Pancreas (tissue), 10 donors: ENCODE measurements around the gene SCTR. TPM values are rescaled to one million over a fixed set of nuclear protein-coding genes. Genes with fewer than 3 reads are reported as not detected.

Experiments used
- ATAC-seq, 4 donors: fragments of 200-7000 bp; cut with Tn5 transposase; one replicate each; pipeline versions ENCODE4 v1.8.0 to v1.9.1; 2020; ENCODE audit warnings: mild to moderate bottlenecking in 4 of 4, moderate library complexity in 4 of 4
- DNase-seq, 6 donors: peaks; one replicate each; pipeline ENCODE4 v3.0.0-alpha.2; 2020
- FAIRE-seq: peaks from 2 replicates; lab custom pipeline; 2012; peaks lifted over from hg19 to GRCh38; lab: Jason Lieb, UNC
- H3K27ac ChIP-seq, 4 donors: fragments of 200-600 bp; sonication (generic); 1 replicate in 3 of 4; 2 replicates in 1 of 4; pipeline versions ENCODE4 v1.5.0 to v1.8.0; 2020
- H3K27me3 ChIP-seq, 4 donors: fragments of 200-600 bp; one replicate each; pipeline ENCODE4 v1.8.0; 2021
- H3K36me3 ChIP-seq, 3 donors: fragments of 200-600 bp; sonication (generic) in 1 of 3; one replicate each; pipeline versions ENCODE4 v1.5.0 to v1.8.0; 2020 to 2021
- H3K4me1 ChIP-seq, 3 donors: fragments of 200-600 bp; one replicate each; pipeline ENCODE4 v1.8.0; 2021
- H3K4me3 ChIP-seq, 4 donors: fragments of 200-600 bp; sonication (generic) in 2 of 4; one replicate each; pipeline versions ENCODE4 v1.5.0 to v1.8.0; 2020 to 2021
- H3K9me3 ChIP-seq, 4 donors: fragments of 200-600 bp; one replicate each; pipeline ENCODE4 v1.8.0; 2021
- WGBS, 2 donors: extraction: QIAGEN DNeasy Blood & Tissue Kit; methylation state at CpG; one replicate each; pipeline ENCODE4 v1.1.7; 2013; 5-methylcytosine and 5-hydroxymethylcytosine counted together
- intact Hi-C, 3 donors: fragments of 100-400 bp; cut with DNase I; formaldehyde crosslinking; loops; one replicate each; pipeline versions ENCODE4 v1.11.1 to v1.14.2; 2022
- polyA plus RNA-seq, 2 donors: library from polyadenylated mRNA; stranded (reverse); fragments of 200-250 nt; gene quantifications; one replicate each; pipeline ENCODE4 v1.2.3, GENCODE V29; 2013
- total RNA-seq, 6 donors: library from RNA; stranded (reverse); fragmentation: NEBNext Ultra II Directional in 4 of 6; extraction: Animal tissue kit (Norgen Biotek cat#: 25700) in 4 of 6; gene quantifications; one replicate each; pipeline versions ENCODE4 v1.2.1 to v1.2.4, GENCODE V29; 2021 to 2023
- TF ChIP-seq, protein P1 (sequence below), 4 donors: fragments of 200-600 bp; sonication (generic) in 3 of 4; IDR thresholded peaks; one replicate each; pipeline versions ENCODE4 v1.5.0 to v1.8.0; 2021; ENCODE audit warnings: antibody characterized with exemption in 4 of 4
- donor health status: healthy with polysubstance abuse.
- donor health status: DM: no; HTN: no; CAD: no; lungs with moderate emphysema.
- donor health status: DM: no; HTN: no; CAD: no.
- donor health status: control.
- donor health status: control.
- donor health status: Bipolar disorder and iron deficiency.
- donor health status: DM: yes; HTN: yes; CAD: no.
- donor health status: DM: no; HTN: no; CAD: no.
- donor health status: DM: no; HTN: no; CAD: no.
- donor health status: DM: yes; HTN: yes; CAD: no.

Gene SCTR
- total and polyA plus RNA-seq, 8 donors, result 31.9 to 1,263 (median 84.7) TPM

DNA sequence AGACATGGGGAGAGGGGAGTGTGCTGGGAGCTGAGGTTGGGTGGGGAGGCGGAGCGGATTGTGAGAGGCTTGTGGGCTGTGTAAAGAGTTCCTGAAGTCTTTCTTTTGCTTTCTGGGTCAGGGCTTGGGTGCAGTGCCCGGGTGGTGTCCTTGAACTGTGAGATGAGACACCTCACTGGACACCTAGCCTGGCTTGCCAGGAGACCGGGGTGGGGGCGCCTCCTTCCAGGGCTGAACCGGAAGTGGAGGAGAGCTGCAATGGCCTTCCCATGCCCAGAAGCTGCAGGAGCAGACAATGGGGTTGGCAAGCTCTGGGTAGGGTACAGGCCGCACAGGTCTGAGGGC, 88.4 kb downstream of the SCTR start:
- Histone ChIP-seq H3K4me3 (no peak overlapping the region), H3K36me3 (no peaks in the 10 kb centered on the region), H3K4me1 (peaks cover 0 to 16% (median 0%) of the 10 kb centered on the region in 3 donors), H3K27ac (peak overlapping the region in 2 of 4 donors; percentile 78 to 79), H3K9me3 (no peaks in the 10 kb centered on the region), H3K27me3 (no peaks in the 10 kb centered on the region)
- DNase-seq, result no peak
- 52 to 72% methylated on average over 7 of the region's 7 CpGs for WGBS, 2 donors
- no peak for FAIRE-seq
- no peak for ATAC-seq
- intact Hi-C loops, result no loop called here
- TF ChIP-seq, protein P1, sequence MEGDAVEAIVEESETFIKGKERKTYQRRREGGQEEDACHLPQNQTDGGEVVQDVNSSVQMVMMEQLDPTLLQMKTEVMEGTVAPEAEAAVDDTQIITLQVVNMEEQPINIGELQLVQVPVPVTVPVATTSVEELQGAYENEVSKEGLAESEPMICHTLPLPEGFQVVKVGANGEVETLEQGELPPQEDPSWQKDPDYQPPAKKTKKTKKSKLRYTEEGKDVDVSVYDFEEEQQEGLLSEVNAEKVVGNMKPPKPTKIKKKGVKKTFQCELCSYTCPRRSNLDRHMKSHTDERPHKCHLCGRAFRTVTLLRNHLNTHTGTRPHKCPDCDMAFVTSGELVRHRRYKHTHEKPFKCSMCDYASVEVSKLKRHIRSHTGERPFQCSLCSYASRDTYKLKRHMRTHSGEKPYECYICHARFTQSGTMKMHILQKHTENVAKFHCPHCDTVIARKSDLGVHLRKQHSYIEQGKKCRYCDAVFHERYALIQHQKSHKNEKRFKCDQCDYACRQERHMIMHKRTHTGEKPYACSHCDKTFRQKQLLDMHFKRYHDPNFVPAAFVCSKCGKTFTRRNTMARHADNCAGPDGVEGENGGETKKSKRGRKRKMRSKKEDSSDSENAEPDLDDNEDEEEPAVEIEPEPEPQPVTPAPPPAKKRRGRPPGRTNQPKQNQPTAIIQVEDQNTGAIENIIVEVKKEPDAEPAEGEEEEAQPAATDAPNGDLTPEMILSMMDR (IDR thresholded peaks at IDR 0.05), result no peak

DNA sequence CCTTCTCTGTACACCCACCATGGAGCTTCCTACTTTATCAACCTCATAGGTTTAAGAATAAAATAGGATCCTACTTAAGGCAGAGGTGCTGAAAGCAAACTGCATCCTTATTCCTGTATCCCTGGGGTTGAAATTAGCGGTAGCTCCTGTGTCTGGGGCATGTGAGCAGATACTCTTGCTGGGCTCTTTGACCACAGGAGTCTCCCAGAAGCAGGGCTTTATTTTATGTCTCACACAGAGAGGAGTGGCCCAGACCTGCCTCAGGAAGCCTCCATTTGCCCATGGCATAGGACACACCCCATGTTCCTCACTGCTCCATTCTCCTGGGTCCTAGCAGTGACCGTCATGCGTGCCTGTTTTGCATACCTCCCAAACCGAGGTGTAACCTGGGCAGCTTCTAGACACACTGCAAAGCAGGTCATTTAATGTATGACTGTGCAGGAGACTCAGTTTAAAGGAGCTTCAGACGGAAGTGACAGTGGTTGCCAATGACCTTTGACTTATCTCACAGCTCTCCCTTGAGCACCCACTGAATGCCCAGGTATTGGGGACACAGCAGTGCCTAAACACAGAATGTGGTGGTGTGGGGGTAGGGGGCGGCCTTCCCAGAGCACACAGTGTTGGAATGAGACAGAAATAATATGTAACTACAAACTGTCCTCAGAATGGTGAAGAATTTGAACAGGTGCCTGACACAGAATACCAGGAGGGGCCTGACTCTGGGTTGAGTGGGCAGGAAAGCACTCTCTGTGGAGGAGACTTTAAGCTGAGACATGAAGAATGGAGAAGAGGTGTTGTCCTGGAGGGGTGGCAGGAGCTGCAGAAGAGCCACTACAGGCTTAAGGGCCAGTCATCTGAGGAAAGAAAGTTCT, 89.0 kb downstream of the SCTR start:
- peak overlapping the region in 3 of 4 donors; percentile 7 to 79 (median 78) for H3K27ac ChIP-seq
- H3K36me3 ChIP-seq, result no peaks in the 10 kb centered on the region
- WGBS, 2 donors, result 69 to 76% methylated on average over 6 of the region's 6 CpGs
- intact Hi-C loops, result no loop called here
- H3K4me3 ChIP-seq, result no peak overlapping the region
- DNase-seq (no peak), ATAC-seq (no peak), FAIRE-seq (no peak)
- H3K9me3 ChIP-seq, result no peaks in the 10 kb centered on the region
- TF ChIP-seq, protein P1 (IDR thresholded peaks at IDR 0.05), result no peak
- H3K27me3 ChIP-seq, result no peaks in the 10 kb centered on the region
- peaks cover 0 to 16% (median 0%) of the 10 kb centered on the region in 3 donors for H3K4me1 ChIP-seq

DNA sequence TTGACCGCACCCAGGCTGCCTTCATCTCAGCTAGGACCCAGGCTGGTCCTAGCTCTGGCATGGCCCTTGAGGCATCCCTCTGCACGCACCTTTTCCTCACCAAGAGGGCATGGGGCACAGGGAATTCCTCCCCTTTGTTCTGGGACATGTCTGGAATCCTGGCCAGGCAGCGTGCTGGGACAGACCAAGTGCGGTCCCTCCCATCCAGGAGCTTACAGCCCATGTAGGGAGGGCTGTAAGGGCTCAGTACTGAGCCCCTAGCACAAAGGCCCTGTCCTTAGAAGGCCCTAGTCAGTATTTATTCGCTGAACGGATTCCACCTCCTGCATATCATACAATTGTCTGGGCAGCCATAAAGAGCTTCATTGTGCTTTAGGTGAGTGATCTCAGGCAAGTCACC, 89.6 kb downstream of the SCTR start:
- 71% methylated on average over 6 of the region's 6 CpGs for WGBS, 2 donors
- Histone ChIP-seq H3K9me3 (no peaks in the 10 kb centered on the region), H3K4me1 (peaks cover 0 to 16% (median 0%) of the 10 kb centered on the region in 3 donors), H3K27me3 (no peaks in the 10 kb centered on the region), H3K36me3 (no peaks in the 10 kb centered on the region), H3K27ac (peak overlapping the region in 3 of 4 donors; percentile 22 to 79 (median 78)), H3K4me3 (no peak overlapping the region)
- intact Hi-C loops, result no loop called here
- ATAC-seq (no peak), DNase-seq (no peak), FAIRE-seq (no peak)
- TF ChIP-seq, protein P1 (IDR thresholded peaks at IDR 0.05), result no peak

DNA sequence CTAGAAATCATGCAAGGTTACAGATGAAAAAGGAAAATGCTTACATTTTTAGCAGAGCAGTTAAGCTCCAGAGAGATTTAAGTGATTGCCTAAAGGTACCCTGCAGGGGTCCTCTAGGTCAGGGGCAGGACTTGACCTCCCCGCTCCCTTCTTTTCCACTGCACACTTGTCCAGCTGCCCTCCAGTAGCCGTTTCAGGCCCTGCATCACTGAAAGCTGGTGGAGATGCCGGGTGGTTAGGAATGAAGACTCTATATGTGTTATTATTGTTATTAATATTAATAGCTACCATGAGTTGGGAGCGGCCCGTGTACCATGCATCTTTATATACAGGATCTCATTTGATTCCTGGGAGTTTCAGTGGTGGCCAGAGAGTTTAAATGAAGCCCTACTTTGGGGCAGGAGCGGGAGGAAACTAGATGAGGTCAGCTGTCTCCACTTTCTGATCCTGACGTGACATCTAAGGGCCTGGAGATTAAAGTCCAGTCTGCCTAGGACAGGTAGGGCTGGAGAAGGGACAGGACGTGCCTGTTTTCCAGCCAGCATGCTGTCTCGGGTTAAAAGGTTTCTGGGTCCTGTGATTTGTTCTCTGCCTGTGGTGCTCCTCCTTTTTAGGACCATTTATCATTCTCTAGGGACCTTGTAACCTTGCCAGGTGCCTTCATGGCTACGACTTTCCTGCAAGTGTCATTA, 90.5 kb downstream of the SCTR start:
- intact Hi-C loops, result no loop called here
- Histone ChIP-seq H3K9me3 (no peaks in the 10 kb centered on the region), H3K27ac (peak overlapping the region in 2 of 4 donors; percentile 78 to 79), H3K4me1 (peaks cover 0 to 16% (median 0%) of the 10 kb centered on the region in 3 donors), H3K36me3 (no peaks in the 10 kb centered on the region), H3K27me3 (no peaks in the 10 kb centered on the region), H3K4me3 (peak overlapping the region in 1 of 4 donors; percentile 66)
- 53 to 60% methylated on average over 10 of the region's 10 CpGs for WGBS, 2 donors
- ATAC-seq (peak in 3 of 4 donors; percentile 3 to 10 (median 9)), FAIRE-seq (no peak), DNase-seq (no peak)
- TF ChIP-seq, protein P1 (IDR thresholded peaks at IDR 0.05), result no peak
